Measurements from ENCODE around the gene CDYL2.

DNA sequence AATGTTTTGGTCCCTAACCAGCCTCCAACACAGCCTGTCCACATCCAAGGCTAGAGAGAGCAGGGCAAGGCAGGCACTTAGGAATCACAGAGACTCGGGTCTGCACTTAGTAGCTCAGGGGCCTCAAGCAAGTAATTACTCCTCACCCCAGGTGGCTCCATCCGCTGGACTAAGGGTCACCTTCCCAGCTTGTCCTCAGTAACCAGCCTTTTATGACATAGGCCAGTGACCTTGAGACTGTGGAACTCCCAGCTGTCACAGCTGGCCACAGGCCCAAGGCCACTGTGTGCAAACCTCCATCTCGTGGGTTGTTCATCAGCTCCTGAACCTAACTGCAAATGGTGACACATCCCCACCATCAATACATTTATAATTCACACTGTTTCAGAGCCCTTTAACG, 68.6 kb downstream of the CDYL2 start:
- TF ChIP-seq POLR2A (IDR thresholded peaks at IDR 0.05) (no peak), CTCF (IDR thresholded peaks at IDR 0.05 in 4 of 5, conservative IDR thresholded peaks at IDR 0.05 in 1 of 5) (no peak)
